Small intestine (tissue), 7 donors: Measurements from ENCODE around the gene SZRD1. TPM values are rescaled to one million over a fixed set of nuclear protein-coding genes. Genes with fewer than 3 reads are reported as not detected.

Experiments
- DNase-seq, 2 donors: peaks; one replicate each; pipeline versions ENCODE4 v3.0.0 to v3.0.0-alpha.2; 2013
- FAIRE-seq: peaks from 2 replicates; lab custom pipeline; 2012; peaks lifted over from hg19 to GRCh38; lab: Jason Lieb, UNC
- H3K27ac ChIP-seq, 3 donors: one replicate each; pipeline ENCODE4 v1.5.1; 2013; ENCODE audit warnings: low read length in 2 of 3, mild to moderate bottlenecking in 2 of 3, control low read depth in 1 of 3, inconsistent platforms in 1 of 3, low read depth in 1 of 3, moderate library complexity in 1 of 3
- H3K27me3 ChIP-seq, 3 donors: one replicate each; pipeline ENCODE4 v1.6.1; 2013; ENCODE audit warnings: low read length in 3 of 3, inconsistent platforms in 1 of 3; ENCODE audit not compliant: control insufficient read depth in 3 of 3, insufficient read depth in 3 of 3
- H3K36me3 ChIP-seq, 3 donors: one replicate each; pipeline ENCODE4 v1.6.1; 2013; ENCODE audit warnings: low read length in 3 of 3, inconsistent platforms in 1 of 3, low read depth in 1 of 3, mild to moderate bottlenecking in 1 of 3, moderate library complexity in 1 of 3; ENCODE audit not compliant: control insufficient read depth in 3 of 3, insufficient read depth in 2 of 3
- H3K4me1 ChIP-seq, 3 donors: one replicate each; pipeline ENCODE4 v1.6.1; 2013; ENCODE audit warnings: low read length in 2 of 3, inconsistent platforms in 1 of 3, low read depth in 1 of 3, mild to moderate bottlenecking in 1 of 3, moderate library complexity in 1 of 3; ENCODE audit not compliant: control insufficient read depth in 3 of 3, insufficient read depth in 2 of 3
- H3K4me3 ChIP-seq, 3 donors: one replicate each; pipeline ENCODE4 v1.5.1; 2013; ENCODE audit warnings: low read length in 3 of 3, control low read depth in 1 of 3, inconsistent platforms in 1 of 3, low read depth in 1 of 3, mild to moderate bottlenecking in 1 of 3, moderate library complexity in 1 of 3
- H3K9me3 ChIP-seq, 2 donors: one replicate each; pipeline ENCODE4 v1.6.1; 2013; ENCODE audit warnings: low read depth in 1 of 2, low read length in 1 of 2; ENCODE audit not compliant: control insufficient read depth in 2 of 2, insufficient read depth in 1 of 2
- WGBS, 3 donors: extraction: QIAGEN DNeasy Blood & Tissue Kit; methylation state at CpG; one replicate each; pipeline ENCODE4 v1.1.7; 2013; 5-methylcytosine and 5-hydroxymethylcytosine counted together
- polyA plus RNA-seq, 4 donors: library from polyadenylated mRNA; stranded (reverse) in 3 of 4; unstranded in 1 of 4; fragments of 200-250 nt in 3 of 4; fragments of 120-200 nt in 1 of 4; gene quantifications; one replicate each; pipeline versions ENCODE4 v1.2.1 to v1.2.3, GENCODE V29; 2013
- donor health status: healthy with polysubstance abuse.
- donor health status: control.
- donor health status: control.
- donor health status: Bipolar disorder and iron deficiency.
- donor health status: healthy.

Gene SZRD1
- polyA plus RNA-seq, 4 donors, result 72.2 to 98.8 (median 79.7) TPM

DNA sequence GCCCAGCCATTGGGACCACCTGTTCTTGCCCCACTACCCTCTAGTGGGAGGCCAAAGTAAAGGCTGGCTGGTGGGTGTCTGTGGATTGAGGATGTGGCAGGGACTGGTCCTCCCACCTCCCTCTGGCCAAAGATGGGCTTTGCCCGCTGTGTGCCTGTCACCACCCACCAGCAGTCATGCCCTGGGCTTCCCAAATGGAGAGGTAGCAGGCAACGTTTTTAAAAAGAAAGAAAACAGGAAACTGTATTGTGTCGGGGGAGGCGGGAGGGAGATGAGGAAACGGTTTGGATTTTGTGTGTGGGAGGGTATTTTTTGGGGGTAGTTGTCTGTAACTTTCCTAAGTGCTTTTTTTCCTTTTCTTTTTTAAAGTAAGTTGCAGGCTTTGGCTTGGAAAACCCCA is 30.1 kb downstream of the SZRD1 start:
- FAIRE-seq (no peak), DNase-seq (no peak)
- no peak overlapping the region for H3K27ac ChIP-seq
- H3K27me3 ChIP-seq, result no peaks in the 10 kb centered on the region
- no peak overlapping the region for H3K4me3 ChIP-seq
- peaks cover 2 to 82% (median 9%) of the 10 kb centered on the region in 3 donors for H3K36me3 ChIP-seq
- WGBS, 3 donors, result 59 to 81% (median 75%) methylated on average over 5 of the region's 5 CpGs
- no peaks in the 10 kb centered on the region for H3K4me1 ChIP-seq
- no peaks in the 10 kb centered on the region for H3K9me3 ChIP-seq

DNA sequence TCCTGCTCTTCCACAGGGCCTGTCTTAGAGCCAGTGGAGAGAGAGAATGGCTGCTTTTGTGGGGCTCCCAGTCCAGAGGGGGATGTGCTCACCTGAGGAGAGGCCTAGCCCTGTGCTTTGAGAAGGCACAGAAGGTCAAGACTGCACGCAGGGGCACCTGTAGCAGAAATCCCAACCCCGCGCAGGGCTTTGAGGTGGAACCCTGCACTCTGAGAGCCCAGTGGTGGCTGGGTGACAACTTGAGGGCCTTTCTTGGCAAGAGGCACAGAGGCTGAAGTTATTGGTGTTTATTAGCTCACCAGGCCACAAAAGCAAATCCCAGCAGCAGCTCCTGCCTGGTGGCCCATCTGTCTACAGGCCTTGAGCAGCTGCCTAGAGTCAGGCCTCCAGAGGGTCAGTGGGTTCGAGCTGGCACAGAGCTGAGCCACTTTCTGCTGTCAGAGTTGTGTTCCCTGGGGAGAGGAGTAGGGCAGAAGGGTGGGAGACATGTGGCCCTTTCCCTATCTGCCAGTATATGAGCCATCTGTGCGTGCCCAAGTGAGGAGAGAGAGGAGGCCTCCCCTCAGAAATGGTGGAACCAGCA is 31.4 kb downstream of the SZRD1 start:
- Histone ChIP-seq H3K36me3 (peaks cover 2 to 68% (median 9%) of the 10 kb centered on the region in 3 donors), H3K27me3 (no peaks in the 10 kb centered on the region), H3K27ac (no peak overlapping the region), H3K4me1 (no peaks in the 10 kb centered on the region), H3K9me3 (no peaks in the 10 kb centered on the region), H3K4me3 (no peak overlapping the region)
- WGBS, 3 donors, result 87 to 92% (median 91%) methylated on average over 5 of the region's 5 CpGs
- FAIRE-seq, result no peak
- DNase-seq, result no peak

DNA sequence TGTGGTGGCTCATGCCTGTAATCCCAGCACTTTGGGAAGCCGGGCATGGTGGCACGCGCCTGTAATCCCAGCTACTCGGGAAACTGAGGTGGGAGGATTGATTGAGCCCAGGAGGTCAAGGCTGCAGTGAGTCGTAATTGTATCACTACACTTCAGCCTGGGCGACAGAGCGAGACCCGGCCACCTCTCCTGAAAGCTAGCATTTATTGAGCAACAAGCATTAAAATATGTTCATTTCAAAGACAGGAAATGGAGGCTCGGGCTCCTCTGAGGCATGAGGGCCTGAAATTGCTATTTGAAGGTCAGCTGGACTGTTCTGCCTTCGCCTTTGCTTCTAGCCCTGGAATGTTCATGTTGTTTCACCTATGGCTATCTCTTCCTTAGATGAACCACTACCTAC is 35.7 kb downstream of the SZRD1 start:
- FAIRE-seq (no peak), DNase-seq (no peak)
- 80 to 85% (median 81%) methylated on average over 10 of the region's 10 CpGs for WGBS, 3 donors

DNA sequence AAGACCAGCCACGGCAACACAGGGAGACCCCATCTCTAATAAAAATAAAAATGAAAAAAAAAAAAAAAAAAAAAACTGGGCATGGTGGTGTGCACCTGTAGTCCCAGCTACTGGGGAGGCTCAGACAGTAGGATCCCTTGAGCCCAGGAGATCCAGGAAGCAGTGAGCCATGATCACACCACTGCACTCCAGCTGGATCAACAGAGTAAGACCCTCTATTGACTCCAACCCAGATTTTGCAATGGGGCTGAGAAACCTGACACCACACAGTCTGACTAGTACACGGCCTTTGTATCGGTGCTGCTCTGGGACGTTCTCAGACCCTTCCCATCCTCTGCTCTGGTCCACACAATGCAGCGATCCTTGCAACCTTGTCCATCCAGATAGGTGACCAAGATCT is 38.4 kb downstream of the SZRD1 start:
- no peak overlapping the region for H3K27ac ChIP-seq
- H3K4me1 ChIP-seq, result no peaks in the 10 kb centered on the region
- FAIRE-seq, result no peak
- WGBS, 3 donors, result 77 to 87% (median 87%) methylated on average over 5 of the region's 5 CpGs
- no peaks in the 10 kb centered on the region for H3K27me3 ChIP-seq
- no peaks in the 10 kb centered on the region for H3K9me3 ChIP-seq
- no peak overlapping the region for H3K4me3 ChIP-seq
- H3K36me3 ChIP-seq, result peaks cover 0 to 9% (median 0%) of the 10 kb centered on the region in 3 donors
- no peak for DNase-seq

More for the DNA sequence above, 35.7 kb downstream of the SZRD1 start:
- H3K36me3 ChIP-seq, result peaks cover 0 to 30% (median 0%) of the 10 kb centered on the region in 3 donors
- no peak overlapping the region for H3K4me3 ChIP-seq
- no peaks in the 10 kb centered on the region for H3K27me3 ChIP-seq
- no peaks in the 10 kb centered on the region for H3K9me3 ChIP-seq
- H3K4me1 ChIP-seq, result no peaks in the 10 kb centered on the region
- no peak overlapping the region for H3K27ac ChIP-seq

DNA sequence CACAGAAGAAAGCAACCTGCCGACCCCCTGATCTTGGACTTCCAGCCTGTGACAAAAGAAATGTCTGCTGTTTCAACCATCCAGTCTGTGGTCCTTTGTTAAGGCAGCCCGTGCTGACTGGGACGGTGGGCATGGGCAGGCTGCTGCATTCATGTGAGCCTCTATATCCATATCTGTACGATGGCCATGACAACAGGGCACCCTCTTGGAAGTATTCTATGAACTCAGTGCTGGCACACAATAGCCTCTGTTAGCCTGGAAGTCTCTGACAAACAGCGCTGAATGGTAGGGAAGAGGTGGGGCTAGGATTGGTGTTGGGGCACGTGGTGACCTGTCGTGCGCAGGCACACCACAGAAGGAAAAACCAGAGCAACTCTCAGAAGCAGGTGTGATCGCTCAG is 39.8 kb downstream of the SZRD1 start:
- H3K9me3 ChIP-seq, result no peaks in the 10 kb centered on the region
- H3K27ac ChIP-seq, result no peak overlapping the region
- DNase-seq (no peak), FAIRE-seq (no peak)
- no peaks in the 10 kb centered on the region for H3K4me1 ChIP-seq
- no peaks in the 10 kb centered on the region for H3K27me3 ChIP-seq
- 89 to 92% (median 89%) methylated on average over 8 to 9 of the region's 9 CpGs for WGBS, 3 donors
- peaks cover 0 to 1% (median 0%) of the 10 kb centered on the region in 3 donors for H3K36me3 ChIP-seq
- H3K4me3 ChIP-seq, result no peak overlapping the region

DNA sequence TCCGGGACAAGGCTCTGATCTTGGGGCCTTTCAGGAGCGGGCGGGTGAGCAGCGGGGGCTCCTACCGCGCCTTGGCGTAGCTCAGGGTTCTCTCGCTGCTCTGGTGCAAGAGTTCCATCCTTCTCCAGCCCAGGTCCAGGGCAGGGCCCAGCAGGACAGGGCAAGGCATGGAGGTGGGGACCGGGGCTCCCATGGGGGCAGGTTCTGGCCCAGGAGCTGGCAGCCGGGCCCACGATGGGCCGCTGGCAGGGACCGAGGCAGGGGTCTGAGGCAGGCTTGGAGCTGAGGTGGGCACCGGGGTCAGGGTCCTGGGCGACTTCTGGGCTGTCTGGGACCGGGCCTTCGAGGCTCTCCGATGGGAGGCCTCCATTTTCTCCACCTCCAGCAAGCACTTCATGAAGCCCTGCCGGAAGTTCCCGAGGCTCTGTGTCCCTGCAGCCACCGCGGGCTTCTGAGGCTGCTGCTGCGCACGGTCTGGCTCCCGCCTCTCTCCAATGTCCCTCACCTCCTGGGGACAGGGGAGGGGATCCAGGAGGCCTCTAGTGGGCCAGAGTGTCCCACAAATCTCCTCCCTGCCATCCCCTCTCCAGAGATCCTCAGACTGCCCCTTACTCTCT is 42.6 kb downstream of the SZRD1 start:
- Histone ChIP-seq H3K36me3 (no peaks in the 10 kb centered on the region), H3K27ac (no peak overlapping the region), H3K4me1 (no peaks in the 10 kb centered on the region), H3K9me3 (no peaks in the 10 kb centered on the region), H3K4me3 (no peak overlapping the region), H3K27me3 (no peaks in the 10 kb centered on the region)
- WGBS, 3 donors, result 87 to 89% (median 88%) methylated on average over 15 to 25 of the region's 25 CpGs
- FAIRE-seq, result no peak
- DNase-seq, result no peak

DNA sequence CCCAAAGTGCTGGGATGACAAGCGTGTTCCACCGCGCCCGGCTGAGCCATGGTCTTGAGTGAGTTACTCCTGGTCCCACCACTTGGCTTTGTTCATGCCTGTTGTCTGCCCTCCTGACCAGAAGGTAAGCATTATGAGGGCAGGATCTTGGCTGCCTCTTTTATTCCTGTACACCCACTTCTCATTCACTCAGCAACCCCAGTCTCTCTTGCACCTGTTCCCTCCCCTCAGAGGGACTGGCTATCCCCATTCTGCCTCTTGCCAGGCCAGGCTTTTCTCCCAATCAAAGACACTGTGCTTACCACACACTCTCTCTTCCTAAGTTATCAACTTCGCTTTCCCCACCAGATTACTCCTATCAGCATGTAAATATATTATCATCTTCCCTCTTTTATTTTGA is 43.8 kb downstream of the SZRD1 start:
- WGBS, 3 donors, result 95 to 99% (median 96%) methylated on average over 5 of the region's 5 CpGs
- no peaks in the 10 kb centered on the region for H3K9me3 ChIP-seq
- DNase-seq (no peak), FAIRE-seq (no peak)
- H3K27ac ChIP-seq, result no peak overlapping the region
- H3K27me3 ChIP-seq, result no peaks in the 10 kb centered on the region
- H3K4me1 ChIP-seq, result no peaks in the 10 kb centered on the region
- H3K4me3 ChIP-seq, result no peak overlapping the region
- H3K36me3 ChIP-seq, result no peaks in the 10 kb centered on the region

DNA sequence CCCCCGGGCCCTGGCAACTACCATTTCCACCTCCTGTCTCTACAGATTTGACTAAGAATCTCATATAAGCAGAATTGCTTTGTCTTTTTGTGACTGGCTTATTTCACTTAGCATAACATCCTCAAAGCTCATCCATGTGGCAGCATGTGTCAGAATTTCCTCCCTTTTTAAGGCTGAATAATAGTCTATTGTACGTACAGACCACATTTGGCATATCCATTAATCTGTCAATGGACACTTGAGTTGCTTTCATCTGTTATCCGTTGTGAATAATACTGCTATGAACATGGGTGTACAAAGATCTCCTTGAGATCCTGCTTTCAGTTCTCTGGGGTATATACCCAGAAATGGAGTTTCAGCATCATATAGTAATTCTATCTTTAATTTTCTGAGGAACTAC is 46.1 kb downstream of the SZRD1 start:
- Histone ChIP-seq H3K27me3 (no peaks in the 10 kb centered on the region), H3K4me1 (no peaks in the 10 kb centered on the region), H3K9me3 (no peaks in the 10 kb centered on the region), H3K27ac (no peak overlapping the region), H3K36me3 (no peaks in the 10 kb centered on the region), H3K4me3 (no peak overlapping the region)
- DNase-seq, result no peak
- no peak for FAIRE-seq
- 79 to 87% (median 81%) methylated on average over 3 of the region's 3 CpGs for WGBS, 3 donors
